Endothelial cell of umbilical vein (primary cell): ENCODE data around the gene GRPEL1.

Source experiments
- CTCF ChIP-seq, 2 donors: IDR thresholded peaks; 1 replicate in 1 of 2; 2 replicates in 1 of 2; pipeline ENCODE4 v1.5.1; 2011; ENCODE audit warnings: low read length in 2 of 2, mild to moderate bottlenecking in 2 of 2, moderate library complexity in 2 of 2, control low read depth in 1 of 2, inconsistent platforms in 1 of 2, low read depth in 1 of 2; ENCODE audit not compliant: insufficient read depth in 1 of 2; ENCODE audit errors: extremely low read depth in 1 of 2
- EZH2 ChIP-seq: IDR thresholded peaks from 2 replicates; pipeline ENCODE4 v1.6.1; 2012; ENCODE audit warnings: borderline replicate concordance, low read depth, mild to moderate bottlenecking, moderate library complexity, low read length, inconsistent platforms; ENCODE audit not compliant: severe bottlenecking
- FOS ChIP-seq: IDR thresholded peaks from 2 replicates; pipeline ENCODE4 v1.6.1; 2011; ENCODE audit warnings: mild to moderate bottlenecking, low read length, moderate library complexity, borderline replicate concordance; ENCODE audit not compliant: insufficient read depth
- MAX ChIP-seq: IDR thresholded peaks from 2 replicates; pipeline ENCODE4 v1.6.1; 2011; ENCODE audit not compliant: insufficient read depth, insufficient read length
- POLR2A ChIP-seq: IDR thresholded peaks from 2 replicates; pipeline ENCODE4 v1.6.1; 2012; ENCODE audit warnings: low read depth, mild to moderate bottlenecking, control low read depth, low read length
- POLR2AphosphoS5 ChIP-seq: IDR thresholded peaks from 2 replicates; pipeline ENCODE4 v1.6.1; 2012; ENCODE audit warnings: low read depth, mild to moderate bottlenecking, control low read depth, low read length, moderate library complexity; ENCODE audit not compliant: insufficient read depth

GRCh38 chr4:7104366-7105031 lies 36.6 kb upstream of the GRPEL1 start:
- TF ChIP-seq POLR2A (no peak), POLR2AphosphoS5 (no peak), CTCF (IDR thresholded peaks at IDR 0.05; ENCODE audit: extremely low read depth in 1 of 2, insufficient read depth in 1 of 2, low read depth in 1 of 2, low read length in 2 of 2) (no peak), MAX (no peak), FOS (no peak), EZH2 (no peak)
